Umbilical cord (tissue), 2 donors: Measurements from ENCODE around the gene RFNG. TPM values are rescaled to one million over a fixed set of nuclear protein-coding genes. Genes with fewer than 3 reads are reported as not detected.

Experiments used
- DNase-seq: peaks from one replicate; pipeline ENCODE4 v3.0.0-alpha.2; 2015; ENCODE audit warnings: low spot score
- total RNA-seq: library from RNA; depleted of rRNA; stranded (reverse); fragments of >200 nt; gene quantifications from one replicate; pipeline ENCODE4 v1.2.3, GENCODE V29; 2014; ENCODE audit warnings: low replicate concordance; ENCODE audit not compliant: insufficient read depth

Gene RFNG, protein sequence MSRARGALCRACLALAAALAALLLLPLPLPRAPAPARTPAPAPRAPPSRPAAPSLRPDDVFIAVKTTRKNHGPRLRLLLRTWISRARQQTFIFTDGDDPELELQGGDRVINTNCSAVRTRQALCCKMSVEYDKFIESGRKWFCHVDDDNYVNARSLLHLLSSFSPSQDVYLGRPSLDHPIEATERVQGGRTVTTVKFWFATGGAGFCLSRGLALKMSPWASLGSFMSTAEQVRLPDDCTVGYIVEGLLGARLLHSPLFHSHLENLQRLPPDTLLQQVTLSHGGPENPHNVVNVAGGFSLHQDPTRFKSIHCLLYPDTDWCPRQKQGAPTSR
- total RNA-seq: 33.2 TPM

DNA sequence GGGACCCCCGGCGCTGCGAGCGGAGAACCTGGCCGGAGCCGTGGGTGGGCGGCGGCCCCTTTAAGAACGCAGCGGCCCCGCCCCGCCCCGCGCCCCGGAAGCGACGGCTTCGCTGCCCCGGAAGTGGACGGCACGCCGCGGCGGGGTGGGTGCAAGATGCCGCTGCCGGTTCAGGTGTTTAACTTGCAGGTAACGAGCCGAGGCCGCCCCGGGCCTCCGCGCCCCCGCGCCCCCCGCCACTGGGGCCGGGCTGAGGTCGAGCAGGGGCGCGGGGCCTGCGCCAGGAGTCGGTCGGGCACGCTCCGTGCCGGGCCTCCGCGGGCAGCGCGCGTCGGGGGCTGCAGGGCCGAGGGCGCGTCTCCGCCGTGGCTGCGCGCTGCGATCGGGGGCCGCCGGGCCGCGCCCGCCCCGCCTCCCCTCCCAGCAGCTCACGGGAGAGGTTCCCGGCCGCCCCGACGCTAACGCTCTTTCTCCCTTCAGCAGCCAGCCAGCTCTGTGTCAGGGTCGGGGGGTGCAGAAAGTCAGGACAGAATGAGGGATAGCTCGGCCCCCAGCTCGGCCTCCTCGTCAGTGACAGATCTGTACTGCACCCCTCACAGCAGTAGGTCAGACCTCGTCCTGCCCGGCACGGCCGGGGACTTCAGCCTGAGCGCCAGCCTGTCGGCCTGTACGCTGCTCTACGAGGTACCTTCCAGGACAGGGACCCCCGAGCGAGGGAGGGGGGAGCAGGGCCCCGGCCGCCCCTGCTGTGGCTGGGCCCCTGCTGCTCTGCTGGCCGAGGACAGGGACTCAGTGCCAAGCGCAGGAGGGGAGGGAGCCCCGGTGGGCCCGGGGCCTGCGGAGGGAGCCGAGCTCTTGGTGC is at the start of gene RFNG, which contains the start of gene GPS1:
Gene RFNG (minus strand): TSS at position 36 of the 862 bp plus-strand sequence. CDS start 45 bp downstream, outside the sequence.
Gene GPS1 (plus strand): TSS at position 123 of the 862 bp plus-strand sequence. CDS start 34 bp downstream, at position 157.
- DNase-seq: peak; percentile 69

DNA sequence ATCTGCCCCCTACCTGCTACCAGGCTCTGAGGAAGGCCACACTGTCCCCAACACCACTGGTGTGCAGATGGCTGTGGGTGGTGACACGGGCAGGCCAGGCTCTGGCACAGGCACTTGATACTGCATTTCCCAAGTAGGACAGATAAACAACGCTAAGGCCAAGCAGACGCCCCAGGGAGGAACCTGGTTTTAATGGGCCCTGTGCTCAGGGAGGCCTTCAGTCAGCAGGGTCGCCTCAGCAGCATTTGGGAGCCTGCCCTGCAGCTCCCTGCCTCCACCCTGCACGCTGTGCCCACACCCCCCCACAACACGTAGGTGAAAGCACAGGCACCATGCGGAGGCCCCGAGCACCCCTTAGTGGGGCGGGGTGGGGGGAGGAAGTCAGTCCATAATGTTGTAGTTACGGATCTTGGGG is 49.7 kb upstream of the RFNG start:
- DNase-seq: no peak

DNA sequence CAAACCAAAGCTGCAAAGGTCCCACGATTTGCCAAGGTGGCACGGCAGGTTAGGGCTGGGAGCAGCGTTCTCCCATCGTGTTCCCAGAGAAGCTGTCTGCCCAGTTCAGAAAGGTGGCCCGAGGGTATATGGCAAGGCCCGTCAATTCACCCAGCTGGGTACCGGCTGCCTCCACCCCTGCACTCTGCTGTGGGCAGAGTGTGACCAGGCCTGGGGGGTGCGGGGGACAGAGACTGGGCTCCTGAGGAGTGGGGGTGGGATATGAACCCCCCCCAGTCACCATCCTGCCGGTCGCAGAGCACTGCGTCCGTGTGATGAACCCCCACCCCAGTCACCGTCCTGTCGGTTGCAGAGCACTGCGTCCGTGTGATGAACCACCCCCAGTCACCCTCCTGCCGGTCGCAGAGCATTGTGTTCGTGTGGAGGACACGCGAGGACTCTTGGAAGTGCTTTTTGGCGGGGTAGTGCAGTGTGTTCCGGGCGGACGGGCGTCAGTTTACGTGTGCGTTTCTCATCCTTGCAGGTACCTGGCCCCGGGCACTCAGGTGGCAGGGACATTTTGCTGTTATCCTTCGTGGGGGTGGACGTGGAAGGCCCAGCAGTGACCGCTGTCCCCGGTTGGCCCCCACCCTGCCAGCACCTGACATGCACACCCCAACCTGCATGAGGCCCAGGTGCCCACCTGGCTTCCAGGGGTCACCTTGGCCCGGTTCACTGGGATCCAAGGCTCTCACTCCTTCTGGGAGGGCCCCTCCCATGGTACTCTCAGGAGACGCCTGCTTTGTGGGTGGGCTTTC is 49.1 kb upstream of the RFNG start:
- no peak for DNase-seq

DNA sequence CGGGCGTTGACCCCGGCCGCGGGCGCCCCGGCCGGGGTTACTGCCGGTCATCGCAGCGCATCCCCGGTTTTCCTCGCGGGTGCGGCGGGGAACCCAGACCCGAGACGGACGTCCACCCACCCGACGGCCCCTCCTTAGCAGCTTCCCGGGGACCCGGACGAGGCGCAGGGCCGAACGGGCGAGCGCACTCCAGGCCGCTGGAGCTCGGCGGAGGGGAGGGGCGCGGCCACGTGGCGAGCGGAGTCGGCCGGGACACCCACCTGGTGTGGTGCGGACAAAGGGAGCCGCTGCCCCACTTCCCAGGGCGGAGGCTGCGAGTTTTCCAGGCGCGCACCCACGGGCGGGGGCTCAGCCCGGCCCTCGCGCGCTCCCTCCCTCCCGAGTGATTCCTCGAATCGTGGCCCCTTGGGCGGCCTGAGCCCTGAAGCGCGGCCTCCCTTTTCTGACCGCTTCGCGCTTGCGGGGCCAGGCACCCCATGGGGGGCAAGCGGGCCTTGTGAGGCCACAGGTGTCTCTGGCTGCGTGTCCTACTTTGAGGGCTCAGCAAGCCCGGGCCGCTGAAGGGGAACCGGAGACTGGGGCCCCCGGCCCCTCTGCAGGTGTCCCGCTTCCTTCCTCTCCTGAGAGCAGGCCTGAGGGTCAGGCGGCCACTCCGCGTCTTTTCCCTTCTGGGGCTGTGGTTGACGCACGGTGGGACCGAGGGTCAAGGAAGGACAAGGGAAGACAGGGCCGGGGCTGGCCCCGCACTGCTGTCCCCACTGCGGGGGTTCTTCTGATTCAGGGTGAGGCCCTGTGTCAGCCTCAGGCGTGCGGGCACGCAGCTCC is 47.5 kb upstream of the RFNG start:
- no peak for DNase-seq

DNA sequence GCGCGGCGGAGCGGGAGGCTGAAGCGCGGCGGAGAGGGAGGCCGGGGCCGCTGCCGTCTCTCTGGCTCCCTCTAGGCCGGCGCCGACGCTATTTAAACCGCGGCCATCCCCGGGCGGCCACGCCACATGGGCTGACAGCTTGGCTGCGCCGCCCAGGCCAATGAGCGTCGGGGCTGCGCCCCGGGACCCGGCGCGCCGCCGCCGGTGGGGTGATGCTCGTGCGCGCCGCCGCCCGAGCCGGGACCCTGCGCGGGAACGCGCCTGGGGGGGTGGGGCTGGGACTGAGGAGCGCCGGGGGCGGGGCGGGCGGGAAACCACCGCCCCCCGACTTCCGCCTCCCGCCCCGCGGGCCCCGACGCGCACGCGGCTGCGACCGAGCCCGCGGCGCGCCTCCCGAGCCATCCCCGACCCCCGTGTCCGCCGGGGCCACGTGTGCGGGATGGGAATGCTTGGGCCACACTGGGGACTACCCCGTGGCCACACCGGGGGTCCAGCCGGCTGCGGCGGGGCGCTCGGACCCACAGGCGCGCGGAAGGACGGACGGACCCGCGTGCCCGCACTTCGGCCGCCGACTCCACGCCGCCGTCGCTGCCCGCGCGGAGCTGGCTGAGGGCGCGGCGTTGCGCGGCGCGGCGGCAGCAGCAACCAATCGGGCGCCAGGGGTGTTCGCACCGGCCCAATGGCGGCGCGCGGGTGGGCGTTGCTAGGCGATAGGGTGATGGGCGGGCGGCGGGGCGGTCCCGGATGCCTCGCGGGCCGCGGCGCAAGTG is 46.7 kb upstream of the RFNG start, which contains the start of gene FASN:
Gene FASN (minus strand): TSS at position 68 of the 770 bp plus-strand sequence. CDS start 1,791 bp downstream, outside the sequence.
- peak; percentile 96 for DNase-seq

DNA sequence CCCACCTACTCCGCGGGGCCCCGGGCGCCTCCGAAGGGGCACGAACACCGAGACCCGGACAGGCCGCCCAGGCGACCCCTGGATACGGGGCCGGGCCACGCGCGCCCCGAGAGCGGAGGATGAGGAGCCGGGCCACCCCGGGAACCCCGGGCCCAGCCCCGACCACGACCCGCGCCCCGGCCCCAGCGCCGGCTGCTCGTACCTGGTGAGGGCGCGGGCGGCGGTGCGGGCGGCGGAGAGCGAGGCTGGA is 46.2 kb upstream of the RFNG start:
- DNase-seq: no peak

DNA sequence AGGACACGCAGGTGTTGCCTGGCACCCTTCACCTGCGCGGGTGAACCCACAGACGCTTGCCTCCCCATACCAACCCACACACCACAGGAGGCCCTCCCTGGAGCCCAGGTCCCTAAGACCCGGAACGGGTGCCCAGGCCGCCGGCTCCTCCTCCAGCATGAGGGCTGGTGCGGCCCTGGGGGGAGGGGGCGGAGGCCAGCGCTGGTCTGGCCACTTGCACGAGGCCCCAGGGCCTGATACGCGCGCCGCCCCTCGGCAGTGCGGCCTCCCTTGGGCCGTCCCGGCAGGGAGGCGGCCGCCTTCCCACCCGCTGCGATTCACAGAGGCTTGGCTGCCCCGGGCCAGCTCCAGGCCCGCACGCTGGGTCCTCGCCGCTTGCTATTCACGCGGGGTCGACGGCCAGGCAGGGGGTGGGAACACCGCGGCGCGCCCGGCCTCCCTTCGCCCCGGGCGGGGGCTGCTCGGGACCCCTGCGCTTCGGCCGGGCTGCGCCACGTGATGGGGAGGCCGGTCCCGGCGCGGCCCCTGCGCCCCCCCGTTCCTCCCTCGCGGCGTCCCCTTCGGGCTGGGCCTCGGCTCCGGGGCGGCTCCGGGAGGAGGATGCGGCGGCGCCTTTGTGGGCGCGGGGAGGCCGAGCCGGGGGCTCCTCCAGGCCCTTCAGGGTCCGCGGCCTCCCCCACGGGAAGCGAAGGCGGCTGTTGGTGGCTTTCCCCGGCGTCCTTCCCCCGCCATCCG is 45.7 kb upstream of the RFNG start:
- DNase-seq: peak; percentile 51

DNA sequence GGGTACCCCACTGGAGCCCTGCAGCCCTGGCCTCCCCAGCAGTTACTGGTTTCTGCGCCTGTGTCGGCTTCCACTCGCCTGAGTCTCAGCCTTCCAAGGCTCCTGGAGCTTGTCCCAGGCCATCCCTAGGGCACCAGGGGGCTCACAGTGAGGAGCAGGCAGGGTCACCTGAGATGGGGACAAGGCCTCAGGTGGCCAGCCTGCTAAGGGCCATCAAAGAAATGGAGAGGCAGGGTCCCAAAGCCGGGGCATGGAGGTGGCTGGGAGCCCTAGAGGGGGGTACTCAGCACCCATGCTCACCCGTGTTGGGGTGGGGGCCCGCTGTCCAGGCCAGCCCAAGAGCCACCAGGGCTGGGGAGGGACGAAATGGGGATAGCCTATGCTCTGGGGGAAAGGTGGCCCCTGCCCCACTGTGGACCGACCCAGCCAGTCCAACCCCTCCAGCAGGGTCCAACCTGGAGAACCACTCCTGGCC is 45.1 kb upstream of the RFNG start:
- no peak for DNase-seq

DNA sequence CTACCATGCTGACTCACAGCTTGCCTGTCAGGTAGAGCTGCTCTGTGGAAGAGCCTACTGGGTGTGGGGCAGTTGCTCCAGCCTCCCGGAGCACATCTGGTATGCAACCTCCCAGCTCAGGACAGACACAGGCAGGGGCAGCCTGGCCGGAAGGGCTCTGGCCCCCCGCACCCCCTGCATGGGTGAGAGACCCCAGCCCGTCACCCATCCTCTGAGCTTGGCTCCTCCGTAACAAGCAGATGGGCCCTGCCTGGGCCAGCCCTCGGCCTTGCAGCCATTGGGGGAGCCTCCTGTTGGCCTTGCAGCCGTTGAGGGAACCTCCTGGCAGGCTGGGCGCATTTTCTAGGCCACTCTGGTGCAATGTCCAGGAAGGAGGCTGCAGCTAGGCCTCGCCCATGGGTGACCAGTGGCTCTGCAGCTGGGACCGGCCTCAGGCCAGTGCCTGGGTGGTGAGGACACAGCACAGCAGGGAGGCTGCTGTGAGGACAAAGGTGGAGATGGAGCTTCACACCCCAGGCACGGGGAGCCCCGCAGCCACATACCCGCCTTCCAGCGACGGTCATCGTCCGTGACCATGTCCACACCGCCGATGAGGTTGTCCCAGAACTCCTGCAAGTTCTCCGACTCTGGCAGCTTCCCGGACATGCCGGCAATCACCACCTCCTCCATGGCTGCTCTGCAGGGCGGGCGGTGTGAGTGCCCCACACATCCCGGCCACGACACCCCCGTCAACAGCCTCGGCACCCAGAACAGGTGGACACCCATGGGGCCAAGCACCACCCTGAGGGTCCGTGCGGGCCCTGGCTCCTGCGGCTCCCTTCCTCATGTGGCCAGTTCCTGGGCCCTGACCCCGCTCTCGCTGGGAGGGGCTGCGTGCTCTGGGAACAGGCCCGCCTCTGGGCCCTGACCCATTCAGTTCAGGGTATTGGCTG is 44.4 kb upstream of the RFNG start:
- DNase-seq: no peak

DNA sequence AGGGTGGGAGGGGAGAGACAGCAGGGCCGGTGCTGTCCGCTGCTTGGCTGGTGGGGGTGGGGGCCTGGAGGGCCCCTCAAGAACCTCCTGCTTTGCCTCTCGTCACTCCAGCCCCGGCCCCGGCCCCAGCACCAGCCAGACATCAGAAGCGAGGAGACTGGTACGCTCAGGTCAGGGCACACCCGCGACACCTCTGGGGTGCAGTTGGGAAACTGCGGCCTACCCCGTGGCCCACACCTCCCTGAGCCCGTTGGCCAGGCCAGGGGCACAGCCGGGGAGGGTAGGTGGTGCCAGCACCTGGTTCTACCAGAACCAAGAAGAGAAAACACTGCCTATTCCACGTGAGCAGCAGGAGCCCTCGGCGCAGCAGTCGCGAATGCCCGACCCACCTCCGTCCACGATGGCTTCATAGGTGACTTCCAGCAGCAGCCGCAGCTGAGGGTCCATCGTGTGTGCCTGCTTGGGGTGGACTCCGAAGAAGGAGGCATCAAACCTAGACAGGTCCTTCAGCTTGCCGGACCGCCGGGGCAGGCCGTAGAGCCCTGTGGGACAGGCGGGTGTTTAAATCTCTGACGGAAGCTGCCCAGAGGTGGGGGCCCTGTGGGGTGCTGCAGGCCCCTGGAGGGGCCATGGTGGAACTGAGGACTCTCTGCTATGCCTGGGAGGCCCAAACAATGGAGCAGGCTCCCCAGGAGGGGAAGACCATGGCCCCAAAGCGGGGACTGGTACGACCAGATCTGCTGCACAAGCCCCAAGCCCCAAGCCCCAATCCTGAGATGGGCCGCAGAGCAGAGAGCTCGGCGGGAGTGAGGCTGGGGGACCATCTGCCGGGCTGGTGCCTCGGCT is 43.5 kb upstream of the RFNG start:
- no peak for DNase-seq

DNA sequence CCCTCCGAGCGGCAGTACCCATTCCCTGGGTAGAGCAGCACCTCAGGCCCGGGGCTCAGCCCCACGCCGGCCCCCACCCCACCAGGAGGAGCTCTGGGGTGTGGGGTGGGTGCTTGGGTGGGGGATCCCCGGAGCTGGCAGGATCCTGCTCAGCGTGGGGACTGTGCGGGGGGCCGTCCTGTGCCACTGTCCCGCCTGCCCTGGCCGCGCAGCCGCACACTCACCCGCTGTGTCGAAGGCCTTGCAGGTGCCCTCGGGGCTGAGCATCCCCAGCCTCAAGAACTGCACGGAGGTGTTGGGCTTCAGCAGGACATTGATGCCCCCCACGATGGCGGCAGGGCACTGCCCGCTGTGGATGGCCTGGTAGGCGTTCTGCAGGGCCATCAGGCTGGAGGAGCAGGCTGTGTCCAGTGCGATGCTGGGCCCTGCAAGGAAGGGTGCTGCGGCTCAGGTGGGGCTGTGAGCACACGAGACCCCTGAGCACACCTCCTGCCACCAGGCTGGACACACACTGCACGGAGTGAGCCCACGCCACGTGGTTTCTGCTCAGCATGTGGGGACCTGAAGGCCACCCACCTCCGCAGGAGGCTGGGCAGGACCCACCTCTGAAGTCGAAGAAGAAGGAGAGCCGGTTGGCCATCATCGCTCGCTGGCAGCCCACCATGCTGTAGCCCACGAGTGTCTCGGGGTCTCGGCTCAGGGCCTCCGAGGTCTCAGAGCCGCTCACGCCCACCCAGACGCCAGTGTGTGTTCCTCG is 41.6 kb upstream of the RFNG start:
- DNase-seq: no peak

DNA sequence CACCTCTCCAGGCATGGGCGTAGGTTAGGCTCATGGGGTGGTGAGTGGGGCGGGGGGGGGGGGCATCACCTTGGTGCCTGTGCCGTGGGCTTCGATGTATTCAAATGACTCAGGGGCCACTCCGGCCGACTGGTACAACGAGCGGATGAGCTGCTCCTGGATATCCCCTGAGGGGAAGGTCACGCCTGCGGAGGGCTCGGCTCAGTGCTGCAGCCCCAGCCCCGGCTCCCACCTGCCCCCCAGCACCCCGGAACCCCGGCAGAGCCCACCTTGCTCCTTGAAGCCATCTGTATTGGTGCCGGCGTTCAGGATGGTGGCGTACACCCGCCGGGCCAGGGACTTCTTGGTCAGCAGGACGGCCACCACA is 41.0 kb upstream of the RFNG start:
- DNase-seq: no peak

DNA sequence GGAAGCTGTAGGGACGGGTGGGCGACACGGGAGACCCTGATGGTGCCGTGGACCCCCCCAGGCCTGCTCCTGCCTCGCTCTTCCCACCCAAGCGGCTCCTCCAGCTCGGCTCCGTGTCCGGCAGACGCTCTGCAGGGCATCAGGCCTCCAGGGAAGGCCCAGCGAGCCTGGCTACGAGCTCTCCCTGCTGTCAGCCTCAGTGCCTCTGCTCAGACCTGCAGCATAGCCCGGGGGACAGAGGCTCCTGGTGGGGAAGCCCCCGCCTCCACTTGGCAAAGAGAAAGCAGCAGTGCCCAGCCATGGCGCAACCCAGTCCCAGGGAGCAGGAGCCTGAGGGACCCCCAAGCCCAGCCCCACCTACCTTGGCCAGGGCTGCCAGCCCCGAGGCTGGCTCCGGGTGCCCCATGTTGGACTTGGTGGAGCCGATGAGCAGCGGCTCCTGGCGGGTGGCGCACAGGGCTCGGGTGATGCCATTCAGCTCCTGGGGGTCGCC is 40.5 kb upstream of the RFNG start:
- DNase-seq: no peak

DNA sequence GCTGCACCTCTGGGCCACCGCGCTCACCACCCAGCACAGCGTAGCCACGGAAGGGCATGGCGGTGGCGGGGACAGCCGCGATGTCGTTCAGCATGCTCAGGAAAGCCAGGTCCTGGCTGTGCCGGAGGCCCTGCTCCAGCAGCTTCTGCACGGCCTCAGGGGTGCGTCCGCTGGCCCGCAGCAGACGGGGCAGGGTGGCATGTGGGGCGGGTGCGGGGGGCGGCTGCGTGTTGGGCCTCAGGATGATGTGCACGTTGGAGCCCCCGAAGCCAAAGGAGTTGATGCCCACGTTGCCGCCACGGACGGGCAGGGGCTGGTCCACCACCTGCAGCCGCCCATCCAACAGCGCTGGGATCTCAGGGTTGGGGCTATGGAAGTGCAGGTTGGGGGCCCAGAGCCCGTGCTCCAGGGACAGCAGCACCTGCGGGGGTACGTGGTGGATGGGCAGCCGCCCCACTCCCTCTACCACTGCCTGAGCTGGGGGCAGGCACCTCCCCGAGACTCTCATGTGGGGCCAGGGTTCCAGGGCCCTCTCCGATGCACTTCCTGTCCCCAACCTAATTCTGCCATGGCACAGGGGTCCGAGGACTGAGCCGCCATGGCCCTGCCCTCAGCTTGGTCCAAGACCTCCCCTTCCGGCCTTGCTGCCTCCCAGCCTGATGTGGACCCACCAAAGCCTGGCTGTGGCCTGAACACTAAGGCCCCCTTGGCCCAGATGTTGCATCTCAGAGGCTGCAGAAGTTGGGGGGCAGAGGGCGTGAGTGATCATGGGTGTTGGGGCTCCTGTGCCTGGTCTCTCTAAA is 39.9 kb upstream of the RFNG start:
- DNase-seq: no peak

DNA sequence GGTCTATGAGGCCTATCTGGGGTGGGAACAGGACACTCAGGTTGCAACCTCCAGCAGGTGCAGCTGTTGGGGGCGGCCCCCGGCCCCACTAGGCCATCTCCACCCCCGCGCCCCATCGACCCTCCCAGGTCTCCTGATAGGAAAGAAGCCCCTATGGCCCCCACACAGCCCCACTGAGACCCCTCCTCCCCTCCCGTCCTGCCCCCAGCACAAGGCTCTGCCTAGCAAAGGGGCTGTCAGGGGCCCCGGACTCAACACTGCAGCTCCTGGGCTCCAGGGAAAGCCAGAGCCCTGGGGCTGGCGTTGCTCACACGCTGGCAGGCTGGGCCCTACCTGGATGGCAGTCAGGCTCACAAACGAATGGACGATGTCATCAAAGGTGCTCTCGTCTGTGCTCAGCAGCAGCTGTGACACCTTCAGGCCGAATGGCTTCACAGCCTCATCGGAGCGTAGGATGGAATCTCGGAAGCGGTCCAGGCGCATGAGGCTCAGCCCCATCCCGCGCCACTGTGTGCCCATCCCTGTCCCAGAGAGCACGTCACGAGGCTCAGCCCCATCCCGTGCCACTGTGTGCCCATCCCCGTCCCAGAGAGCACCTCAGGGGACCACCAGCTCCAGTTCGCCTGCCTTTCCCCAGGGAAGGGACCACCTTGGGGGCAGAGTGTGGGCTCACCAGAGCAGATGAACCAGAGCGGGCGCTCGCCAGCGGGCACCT is 39.1 kb upstream of the RFNG start:
- no peak for DNase-seq
